Ecto neural progenitor cell (in vitro differentiated cells): ENCODE data around the gene P2RY14.

ENCODE experiments used
- DNase-seq: peaks from one replicate; pipeline ENCODE4 v3.0.0-alpha.2; 2018; ENCODE audit warnings: low spot score

Gene P2RY14

DNA sequence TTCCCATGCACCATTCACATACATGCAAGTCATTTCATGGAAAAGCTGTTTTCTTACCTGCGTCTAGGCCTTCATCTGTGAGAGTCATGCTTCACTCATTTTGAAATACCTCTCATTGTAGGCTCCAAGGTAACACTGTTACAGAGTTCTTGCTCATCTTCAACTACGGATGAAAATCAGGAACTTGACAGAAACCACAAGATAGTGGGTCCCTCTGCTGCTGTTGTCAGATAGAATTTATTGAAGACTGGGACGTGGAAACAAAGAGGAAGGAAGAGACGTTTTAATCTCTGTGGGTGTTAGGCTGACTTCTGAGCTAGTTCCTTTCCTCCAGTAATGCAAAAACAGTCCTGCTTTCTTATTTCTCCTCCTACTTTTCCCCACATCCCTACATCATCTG is at the start of gene P2RY14:
Gene P2RY14, minus strand, starts transcription at position 313 of the 400 bp plus-strand sequence. CDS start 64,226 bp downstream, outside the sequence.
- no peak for DNase-seq

- no peak for DNase-seq
These were observed 49.3 kb upstream of the P2RY14 start for GRCh38 chr3:151327571-151328198.

DNA sequence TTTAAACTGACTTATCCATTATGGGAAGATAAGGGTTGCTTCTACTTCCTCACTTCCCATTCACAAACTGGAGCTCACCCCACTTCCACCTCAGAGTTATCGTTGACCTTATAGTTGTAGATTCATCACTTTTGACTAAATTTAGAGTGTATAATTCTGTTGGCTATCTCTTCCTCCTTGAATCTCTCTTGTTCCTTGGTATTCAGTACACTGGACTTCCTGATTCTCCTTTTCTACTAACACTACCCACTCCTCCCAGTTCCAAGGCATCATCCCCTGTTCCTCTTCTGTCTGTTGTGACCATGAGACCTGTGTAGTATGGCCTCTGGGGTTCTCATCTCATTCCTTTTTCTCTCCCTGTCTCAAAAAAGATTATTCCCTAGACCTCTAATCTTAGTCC is 44.2 kb upstream of the P2RY14 start:
- no peak for DNase-seq

DNA sequence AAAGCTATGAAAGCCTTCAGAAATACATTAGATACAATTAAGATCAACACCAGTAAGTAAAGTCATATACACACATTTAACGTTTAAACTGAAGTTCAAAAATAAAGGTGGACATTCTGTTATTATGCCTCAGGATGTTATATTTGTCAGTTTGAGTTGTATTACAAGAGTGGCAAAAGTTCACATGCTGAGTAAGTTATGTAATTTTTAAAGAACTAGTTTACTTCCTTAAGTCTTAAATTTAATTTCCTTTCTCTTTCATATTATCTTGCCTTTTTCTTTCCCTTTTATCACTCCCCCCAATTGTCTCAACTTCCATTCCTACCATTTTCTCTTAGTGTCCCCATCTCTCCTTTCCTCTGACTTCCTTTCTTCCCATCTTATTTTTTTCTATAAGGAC is 43.2 kb upstream of the P2RY14 start:
- no peak for DNase-seq

- no peak for DNase-seq
These were observed 41.8 kb upstream of the P2RY14 start for GRCh38 chr3:151320131-151320530.

GRCh38 chr3:151319628-151320027 is 41.3 kb upstream of the P2RY14 start:
- DNase-seq = no peak

DNA sequence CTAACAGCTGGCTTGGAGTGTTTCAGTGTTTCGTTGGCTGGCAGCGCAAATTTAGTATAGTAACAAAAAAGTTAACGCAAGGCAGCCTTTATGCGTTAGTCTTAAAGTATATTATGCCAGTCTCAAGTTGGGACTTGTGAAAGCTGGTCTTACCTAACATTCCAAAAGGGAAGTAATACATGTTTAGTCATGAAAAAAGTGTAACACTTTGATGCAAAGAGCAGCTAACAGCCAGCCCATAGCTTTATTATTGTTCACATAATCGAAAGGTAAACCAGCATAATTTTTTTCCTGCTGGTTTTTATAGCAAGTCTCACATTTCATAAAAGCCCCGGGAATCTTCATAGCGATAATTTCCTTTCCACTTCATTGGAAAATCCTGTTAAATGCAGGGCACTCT is 40.6 kb upstream of the P2RY14 start:
- DNase-seq = no peak

GRCh38 chr3:151318313-151318712 is 40.0 kb upstream of the P2RY14 start:
- no peak for DNase-seq

- DNase-seq = no peak
These were observed 38.1 kb upstream of the P2RY14 start, which contains the start of gene GPR87 for GRCh38 chr3:151316267-151316991. GPR87 (minus strand) TSS chr3:151316820; CDS start chr3:151300100, 16,720 bp downstream.

DNA sequence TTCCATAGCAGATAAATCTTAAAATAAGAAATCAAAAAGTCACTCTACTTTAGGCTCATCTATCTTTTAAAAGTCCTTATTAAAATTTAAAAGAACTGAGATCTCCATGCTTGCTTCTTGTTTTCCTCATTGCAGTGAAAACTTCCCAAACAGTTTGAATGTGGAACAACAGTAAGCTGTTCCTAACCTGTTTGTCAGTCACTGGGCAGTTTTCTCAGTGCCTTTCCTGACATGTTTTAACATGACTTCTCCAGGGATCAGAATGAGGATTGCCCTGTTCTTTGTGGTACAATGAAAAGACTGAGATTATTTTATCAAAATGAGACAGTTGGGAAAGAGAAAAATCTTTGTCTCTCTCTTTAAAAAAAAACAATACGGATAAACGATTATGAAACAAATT is 37.5 kb upstream of the P2RY14 start:
- DNase-seq = no peak

DNA sequence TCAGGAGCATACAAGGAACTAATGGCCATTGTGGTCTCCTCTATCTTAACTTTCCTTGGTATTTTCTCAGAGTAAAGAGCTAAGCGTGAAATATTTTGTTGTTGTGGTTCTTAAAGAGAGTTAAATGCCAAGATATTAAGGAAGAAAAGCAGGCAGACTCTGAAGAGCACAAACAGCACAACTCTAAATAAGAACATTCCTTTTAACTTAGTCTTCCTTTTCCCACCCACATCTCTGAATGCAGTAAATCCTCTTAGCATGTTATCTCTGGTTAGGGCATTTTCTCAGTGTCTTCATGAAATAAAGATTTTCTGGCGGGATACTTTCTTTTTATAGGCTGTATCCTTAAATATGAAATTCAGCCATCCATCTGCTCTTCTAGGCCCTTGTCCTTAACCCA is 36.8 kb upstream of the P2RY14 start:
- no peak for DNase-seq

DNA sequence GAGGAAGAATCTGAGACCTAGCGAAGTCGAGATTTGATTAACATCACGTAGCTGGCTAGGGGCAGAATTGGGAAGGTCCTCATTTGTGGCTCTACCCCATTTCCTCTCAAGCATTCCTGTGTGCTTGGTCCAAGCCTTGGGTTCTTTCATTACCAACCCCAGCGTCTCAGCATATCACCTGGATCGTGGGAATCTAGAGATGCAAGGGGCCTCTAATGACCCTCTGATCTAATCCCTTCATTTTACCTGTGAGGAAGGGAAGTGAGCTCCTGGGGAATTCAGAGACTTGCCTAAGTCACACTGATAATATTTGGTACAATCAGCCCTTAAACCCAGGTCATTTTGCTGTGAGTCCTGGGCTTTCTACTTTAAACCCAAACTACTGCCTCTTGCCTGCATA is 36.3 kb upstream of the P2RY14 start:
- DNase-seq = no peak

DNA sequence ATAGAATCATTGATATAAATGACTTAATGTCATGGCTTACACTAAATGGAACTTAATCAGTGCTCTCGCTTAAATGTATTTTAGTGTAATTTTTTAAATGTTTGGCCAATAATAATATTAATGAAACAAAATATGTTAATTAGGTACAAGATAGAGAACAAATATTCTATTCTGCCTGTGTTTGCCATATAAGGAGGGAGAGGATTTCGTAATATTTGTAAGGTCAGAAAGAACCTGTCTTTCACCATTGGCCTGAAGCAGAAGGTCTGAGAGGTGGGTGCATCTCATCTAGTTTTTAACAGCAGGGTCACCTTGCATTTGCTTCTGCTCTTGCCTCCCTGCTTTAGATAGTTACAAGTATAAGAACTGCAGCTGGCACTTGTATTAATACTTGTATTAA is 35.8 kb upstream of the P2RY14 start:
- DNase-seq = no peak

DNA sequence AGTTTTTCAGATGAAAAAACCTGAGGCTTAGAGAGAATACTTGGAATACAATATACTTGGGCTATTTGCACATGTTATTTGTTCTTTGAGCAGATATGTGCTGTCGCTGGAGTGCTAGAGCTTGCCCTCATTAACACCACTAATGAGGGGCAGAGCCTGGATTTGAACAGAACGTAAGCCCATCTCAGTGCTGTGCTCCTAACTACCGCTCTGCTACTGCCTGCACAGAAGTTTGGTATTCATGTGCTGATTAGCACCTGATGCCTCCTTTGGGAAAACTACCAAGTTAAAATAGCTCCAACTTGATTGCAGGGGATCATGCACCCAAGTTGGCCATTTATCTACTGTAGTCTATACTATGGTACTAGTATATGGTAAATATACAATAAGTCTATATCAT is 34.6 kb upstream of the P2RY14 start:
- DNase-seq = no peak

DNA sequence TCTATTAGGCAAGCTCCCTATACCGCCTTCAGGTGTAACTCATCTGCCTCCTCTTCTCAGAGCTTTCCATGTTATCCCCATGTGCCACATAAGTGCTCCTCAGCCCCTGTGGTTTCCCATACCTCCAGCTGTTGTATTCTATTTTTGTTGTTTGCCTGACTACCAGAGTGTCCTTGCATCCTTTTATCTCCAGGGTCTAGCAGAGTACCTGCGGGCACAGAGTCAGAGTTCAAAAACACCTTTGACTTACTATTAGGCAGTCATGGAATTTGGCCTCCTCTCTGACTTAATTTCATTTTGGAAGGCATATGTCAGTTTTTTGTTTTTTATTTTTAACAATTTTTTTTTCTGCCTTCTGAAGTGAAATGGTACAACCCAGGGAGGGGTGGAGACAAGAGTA is 31.2 kb upstream of the P2RY14 start:
- DNase-seq = no peak

- no peak for DNase-seq
These were observed 29.5 kb upstream of the P2RY14 start for GRCh38 chr3:151307583-151308488.

DNA sequence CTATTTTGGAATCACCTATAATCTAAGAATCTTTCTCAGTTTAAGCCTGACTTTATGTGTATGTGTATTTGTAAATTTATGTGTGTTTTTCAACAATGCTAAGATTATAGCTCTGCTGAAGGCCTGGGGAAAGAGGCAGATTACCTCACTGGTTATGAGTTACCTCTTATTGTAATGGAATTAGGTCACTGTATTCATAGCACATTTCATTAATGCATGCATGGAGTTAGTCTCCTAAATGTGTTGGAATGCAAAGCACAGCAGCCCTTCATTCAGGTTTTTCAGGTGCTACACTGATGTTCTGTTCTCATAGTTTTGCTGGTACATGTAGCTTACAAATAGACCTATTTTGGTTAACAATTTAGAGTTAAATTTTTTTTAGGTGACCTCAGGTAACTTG is 28.8 kb upstream of the P2RY14 start:
- DNase-seq = no peak

GRCh38 chr3:151306168-151306810 is 27.9 kb upstream of the P2RY14 start:
- DNase-seq = no peak

DNA sequence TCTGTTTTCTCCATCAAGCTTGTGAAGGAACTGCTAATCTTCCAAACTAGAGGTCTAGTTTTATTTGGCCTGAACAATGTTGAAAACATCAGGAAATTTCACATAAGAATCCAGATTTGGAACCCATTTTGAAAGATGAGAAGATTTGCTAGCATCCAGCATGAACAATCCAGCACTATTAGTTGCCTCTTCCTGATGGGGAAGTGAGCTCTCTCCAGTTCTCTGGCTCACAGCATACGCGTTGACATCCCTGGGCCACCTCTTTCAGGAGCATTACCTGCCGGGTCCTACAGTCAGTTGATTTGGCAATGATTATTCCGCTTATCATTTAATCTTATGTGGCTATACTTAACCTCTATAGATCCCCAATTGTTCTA is 27.4 kb upstream of the P2RY14 start:
- no peak for DNase-seq

DNA sequence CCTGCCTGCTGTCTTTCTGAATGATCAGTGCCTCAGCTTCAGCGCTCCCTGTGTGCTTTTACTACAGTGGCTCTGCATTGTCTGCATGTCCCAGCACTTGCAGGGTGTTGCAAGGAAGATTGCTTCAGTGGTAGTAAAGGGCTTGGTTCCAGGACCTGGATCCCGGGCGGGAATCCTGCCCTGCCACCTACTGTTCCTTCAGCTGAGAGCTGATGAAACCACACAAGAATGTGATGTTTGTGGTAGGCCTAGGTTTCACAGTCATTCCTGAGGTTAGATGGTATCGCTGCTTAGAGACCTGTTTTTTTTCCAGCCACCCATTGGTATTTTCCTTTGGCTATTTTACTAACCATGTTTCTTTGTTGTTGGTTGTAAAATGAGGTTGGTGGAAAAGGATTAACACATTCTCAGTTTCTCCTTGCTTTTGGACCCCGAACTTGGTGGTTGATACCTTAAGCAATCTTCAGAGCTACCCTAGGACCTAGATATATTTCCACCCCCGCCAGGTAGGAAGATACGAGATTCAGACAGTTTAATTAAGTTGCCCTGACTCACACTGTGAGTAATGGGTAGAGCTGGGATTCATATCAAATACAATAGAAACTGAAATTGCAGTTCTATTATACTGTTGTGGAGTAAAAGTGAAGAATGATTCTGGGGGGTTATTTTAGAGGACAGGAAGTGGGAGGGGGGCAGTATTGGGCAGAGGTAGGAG is 26.9 kb upstream of the P2RY14 start:
- peak; percentile 63 for DNase-seq

GRCh38 chr3:151303751-151304150 is 25.4 kb upstream of the P2RY14 start:
- no peak for DNase-seq

GRCh38 chr3:151301787-151302186 is 23.4 kb upstream of the P2RY14 start:
- DNase-seq = no peak
